Measurements from ENCODE around the gene GPC5. TPM values are rescaled to one million over a fixed set of nuclear protein-coding genes. Genes with fewer than 3 reads are reported as not detected.

GPC5 gene
- total RNA-seq, 2 donors from 2014 or later: 0.83 to 1.3 TPM

DNA sequence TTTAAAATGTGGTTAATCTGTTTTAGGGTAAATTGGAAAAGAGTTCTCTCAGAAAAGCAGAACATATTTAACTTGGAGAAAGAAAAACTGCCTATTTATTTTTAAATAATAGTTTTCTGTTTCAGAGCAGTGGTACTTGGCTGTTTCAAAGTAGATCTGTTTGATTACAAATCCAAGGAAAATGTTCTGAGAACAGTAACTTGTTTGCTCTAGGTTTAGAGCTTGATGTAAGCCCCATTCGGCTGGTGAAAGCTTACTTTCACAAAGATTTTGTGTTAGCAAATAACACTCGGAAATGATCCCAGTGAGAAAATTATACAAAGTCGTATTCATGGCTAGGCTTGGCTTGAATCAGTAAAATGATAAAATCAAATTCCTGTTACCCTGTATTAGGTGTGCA, 1432.4 kb downstream of the GPC5 start:
- Histone ChIP-seq H3K4me3 (no peak overlapping the region), H3K4me1 (no peaks in the 10 kb centered on the region), H3K9me3 (no peaks in the 10 kb centered on the region), H3K27me3 (no peaks in the 10 kb centered on the region), H3K27ac (no peak overlapping the region), H3K36me3 (no peaks in the 10 kb centered on the region)
- no peak for TF ChIP-seq CTCF (IDR thresholded peaks at IDR 0.05)
- no peak for DNase-seq (ENCODE audit: low spot score)

GRCh38 chr13:92833071-92833470, 1434.7 kb downstream of the GPC5 start:
- Histone ChIP-seq H3K9me3 (no peaks in the 10 kb centered on the region), H3K4me3 (no peak overlapping the region), H3K27me3 (no peaks in the 10 kb centered on the region), H3K4me1 (no peaks in the 10 kb centered on the region), H3K36me3 (no peaks in the 10 kb centered on the region), H3K27ac (no peak overlapping the region)
- TF ChIP-seq CTCF (IDR thresholded peaks at IDR 0.05): no peak
- DNase-seq (ENCODE audit: low spot score): no peak

DNA sequence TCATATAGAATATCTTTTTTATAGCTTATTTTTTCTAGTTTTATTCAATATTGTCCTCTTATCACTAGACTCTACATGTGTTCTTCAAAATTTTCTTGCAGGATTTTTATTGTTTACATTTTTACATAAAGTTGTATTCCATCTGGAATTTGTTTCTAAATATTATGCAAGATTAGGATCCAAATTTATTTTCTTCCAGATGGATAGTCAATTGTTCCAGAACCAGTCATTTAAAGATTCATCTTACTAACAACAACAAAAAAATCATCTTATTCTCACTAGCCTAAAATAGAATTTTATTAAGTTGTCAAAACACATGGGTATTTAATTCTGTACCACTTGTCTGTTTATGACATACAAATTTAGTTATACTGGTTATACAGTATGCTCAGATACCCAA, 1437.8 kb downstream of the GPC5 start:
- Histone ChIP-seq H3K27me3 (no peaks in the 10 kb centered on the region), H3K36me3 (no peaks in the 10 kb centered on the region), H3K4me1 (no peaks in the 10 kb centered on the region), H3K4me3 (no peak overlapping the region), H3K27ac (no peak overlapping the region), H3K9me3 (peaks cover 0 to 8% of the 10 kb centered on the region in 2 donors)
- TF ChIP-seq CTCF (IDR thresholded peaks at IDR 0.05): no peak
- DNase-seq (ENCODE audit: low spot score): no peak

GRCh38 chr13:92838786-92839185, 1440.4 kb downstream of the GPC5 start:
- no peak for DNase-seq (ENCODE audit: low spot score)
- Histone ChIP-seq H3K9me3 (peaks cover 0 to 8% of the 10 kb centered on the region in 2 donors), H3K27me3 (no peaks in the 10 kb centered on the region), H3K4me3 (no peak overlapping the region), H3K36me3 (no peaks in the 10 kb centered on the region), H3K27ac (no peak overlapping the region), H3K4me1 (no peaks in the 10 kb centered on the region)
- no peak for TF ChIP-seq CTCF (IDR thresholded peaks at IDR 0.05)

DNA sequence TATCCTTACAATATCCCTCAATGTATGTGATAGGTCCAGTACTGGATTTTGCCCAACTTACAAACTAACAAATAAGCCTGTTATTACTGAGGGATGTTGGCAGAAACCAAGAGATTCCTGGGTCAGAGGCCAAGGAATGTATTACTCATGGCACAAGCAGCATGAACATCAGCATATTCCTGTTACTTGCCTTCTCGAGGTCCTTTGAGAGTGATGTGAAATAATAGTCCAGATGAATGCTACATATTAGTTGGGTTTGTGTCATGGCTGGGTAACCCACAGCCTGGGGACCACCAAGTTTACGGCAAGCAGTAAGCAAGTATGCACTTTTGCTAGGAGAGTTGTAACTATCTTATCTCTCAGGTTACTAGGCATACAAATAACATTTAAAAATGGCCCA, 1443.7 kb downstream of the GPC5 start:
- H3K4me3 ChIP-seq: no peak overlapping the region
- TF ChIP-seq CTCF (IDR thresholded peaks at IDR 0.05): no peak
- no peak for DNase-seq (ENCODE audit: low spot score)
- H3K4me1 ChIP-seq: no peaks in the 10 kb centered on the region
- H3K27ac ChIP-seq: no peak overlapping the region
- H3K36me3 ChIP-seq: no peaks in the 10 kb centered on the region
- H3K27me3 ChIP-seq: no peaks in the 10 kb centered on the region
- peaks cover 0 to 8% of the 10 kb centered on the region in 2 donors for H3K9me3 ChIP-seq

DNA sequence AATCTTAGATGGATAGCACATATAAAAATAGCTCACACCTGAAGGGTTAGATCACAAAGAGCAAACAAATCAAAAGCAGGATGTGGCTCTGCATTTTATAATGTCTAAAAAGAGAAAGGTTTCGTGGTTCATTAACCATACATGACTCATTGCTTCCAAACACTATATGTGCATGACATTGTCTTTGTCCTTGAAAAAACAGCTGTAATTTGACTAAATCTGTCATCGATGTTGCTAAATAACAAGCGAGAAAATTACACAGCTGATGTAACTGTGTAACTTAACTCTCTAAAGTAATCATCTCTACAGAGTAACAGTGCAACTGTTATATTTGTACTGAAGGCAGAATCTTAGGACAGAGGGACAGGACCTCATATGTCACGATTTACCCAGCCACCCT, 1445.1 kb downstream of the GPC5 start:
- Histone ChIP-seq H3K9me3 (peaks cover 0 to 8% of the 10 kb centered on the region in 2 donors), H3K4me1 (no peaks in the 10 kb centered on the region), H3K4me3 (no peak overlapping the region), H3K36me3 (no peaks in the 10 kb centered on the region), H3K27ac (no peak overlapping the region), H3K27me3 (no peaks in the 10 kb centered on the region)
- DNase-seq (ENCODE audit: low spot score): no peak
- no peak for TF ChIP-seq CTCF (IDR thresholded peaks at IDR 0.05)

All from right atrium auricular region (tissue), 2 donors.